B cell (primary cell): Measurements from ENCODE around the gene SLC36A1.

Source experiments
- CTCF ChIP-seq: fragments of 200-600 bp; IDR thresholded peaks from one replicate; pipeline ENCODE4 v1.8.0; 2022; ENCODE audit warnings: antibody characterized with exemption, mild to moderate bottlenecking
- EZH2 ChIP-seq: IDR thresholded peaks from 2 replicates; pipeline ENCODE4 v1.6.1; 2012; ENCODE audit warnings: borderline replicate concordance, low read depth, mild to moderate bottlenecking, moderate library complexity, low read length; ENCODE audit not compliant: insufficient read depth, poor library complexity, severe bottlenecking

GRCh38 chr5:151459680-151460324 is 12.4 kb downstream of the SLC36A1 start:
- TF ChIP-seq CTCF, result no peak
- TF ChIP-seq EZH2, result no peak
